Measurements from ENCODE around the gene EID3.
"Not testable (repeated sequence)": the region's sequence is repeated elsewhere in the genome, so short reads cannot be mapped to it uniquely, and the experiment has no call there.

Gene EID3

DNA sequence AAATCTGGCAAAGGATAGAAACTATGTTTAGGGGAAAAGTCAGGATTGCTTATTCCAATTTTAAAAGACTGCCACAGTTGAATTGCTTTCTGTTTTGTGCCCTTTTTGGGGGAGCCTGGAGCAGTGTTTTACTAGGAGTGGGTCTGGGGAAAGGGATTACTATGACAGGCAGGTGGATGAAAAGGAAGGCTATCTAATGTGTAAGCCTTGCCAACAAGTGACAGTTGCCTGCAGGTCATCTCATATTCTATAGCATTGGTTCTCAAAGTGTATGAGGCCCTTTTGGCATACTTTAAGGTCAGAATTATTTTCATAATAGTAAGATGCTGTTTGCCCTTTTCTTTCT lies 4.1 kb downstream of the EID3 start:
- DNase-seq (ENCODE audit: low read depth), result no peak

DNA sequence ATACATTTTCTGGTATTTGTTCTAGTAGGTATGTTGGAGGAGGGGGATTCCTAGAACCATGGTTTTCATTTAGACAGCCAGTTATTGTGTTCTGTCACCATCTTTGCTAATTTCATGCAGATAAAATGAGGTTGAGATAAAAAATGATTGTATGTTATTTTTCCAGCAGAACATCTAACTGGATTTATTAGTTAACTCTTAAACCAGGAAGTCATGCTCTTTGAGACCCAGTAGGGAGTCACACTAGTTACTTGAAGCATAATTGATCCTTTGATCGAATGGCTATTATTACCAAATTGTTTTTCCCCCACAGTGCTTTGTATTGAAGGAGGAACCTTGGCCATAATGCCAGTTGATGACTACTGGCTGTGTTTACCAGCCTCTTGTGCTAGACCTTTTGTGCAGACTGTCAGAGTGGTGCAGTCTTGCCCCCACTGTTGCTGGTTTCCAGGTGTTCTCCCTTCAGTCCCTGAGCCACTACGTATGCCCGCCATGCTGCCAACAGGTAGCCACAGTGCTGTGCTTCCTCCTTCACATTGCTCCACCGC lies 6.0 kb downstream of the EID3 start:
- no peak overlapping the region for H3K4me3 ChIP-seq (ENCODE audit: low read depth, low read length)
- DNase-seq (ENCODE audit: low read depth), result no peak

More for the DNA sequence above, 4.1 kb downstream of the EID3 start:
- H3K4me3 ChIP-seq (ENCODE audit: low read depth, low read length), result no peak overlapping the region

DNA sequence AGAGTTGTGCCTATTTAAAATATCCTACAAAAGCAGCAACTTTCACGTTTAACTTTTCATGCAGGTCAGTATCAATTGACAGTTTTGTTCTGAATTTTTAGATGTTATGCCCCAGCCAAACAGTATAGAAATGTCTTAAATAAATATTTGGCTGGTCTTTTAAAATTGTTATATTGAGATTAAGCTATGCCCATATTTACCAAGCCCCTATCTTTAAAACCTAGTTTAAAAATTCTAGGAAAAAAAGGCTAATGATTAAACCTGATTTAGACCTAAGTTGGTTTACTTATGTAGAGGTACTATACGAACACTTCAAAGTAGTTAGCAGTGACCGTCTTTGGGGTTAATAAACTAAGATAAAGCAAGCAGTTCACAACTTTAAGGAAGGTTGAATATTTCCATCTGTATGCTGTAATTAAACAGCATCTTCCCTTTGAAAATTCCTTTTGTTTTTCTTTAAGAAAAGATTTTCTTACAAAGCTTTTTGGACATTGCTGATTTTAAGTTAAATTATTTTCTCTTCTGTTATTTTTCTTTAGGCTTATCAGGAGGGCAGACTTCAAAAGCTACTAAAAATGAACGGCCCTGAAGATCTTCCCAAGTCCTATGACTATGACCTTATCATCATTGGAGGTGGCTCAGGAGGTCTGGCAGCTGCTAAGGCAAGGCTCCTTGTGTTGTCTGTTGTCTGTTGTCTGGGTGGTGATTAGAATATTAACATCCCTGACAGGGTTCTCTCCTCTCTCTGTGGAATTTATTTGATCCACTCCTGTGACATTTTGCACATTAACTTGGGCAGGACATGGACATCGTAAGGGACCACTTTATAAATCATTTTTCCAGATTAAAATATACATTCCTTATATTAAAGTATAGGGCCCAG lies 7.5 kb downstream of the EID3 start:
- DNase-seq (ENCODE audit: low read depth), result no peak
- H3K4me3 ChIP-seq (ENCODE audit: low read depth, low read length), result no peak overlapping the region

DNA sequence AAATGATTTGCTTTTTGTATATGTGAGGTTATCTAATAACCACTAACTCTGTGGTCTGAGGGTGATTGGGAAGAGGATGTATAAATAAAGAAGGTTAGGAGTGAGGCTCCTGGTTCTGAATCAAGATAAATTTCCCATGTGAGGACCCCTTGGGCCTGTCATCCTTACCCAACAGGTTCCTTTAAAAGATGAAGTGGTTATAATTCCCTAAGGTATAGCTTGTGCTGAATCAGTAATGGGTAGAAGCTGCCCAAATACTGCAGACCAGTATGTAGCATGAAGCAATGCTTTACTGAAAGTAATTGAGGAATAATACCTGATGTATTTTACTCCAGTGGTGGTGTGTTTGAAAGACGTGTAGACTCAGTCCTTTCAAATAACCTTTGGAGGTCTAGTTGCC lies 8.7 kb downstream of the EID3 start:
- H3K4me3 ChIP-seq (ENCODE audit: low read depth, low read length), result no peak overlapping the region
- DNase-seq (ENCODE audit: low read depth), result no peak

DNA sequence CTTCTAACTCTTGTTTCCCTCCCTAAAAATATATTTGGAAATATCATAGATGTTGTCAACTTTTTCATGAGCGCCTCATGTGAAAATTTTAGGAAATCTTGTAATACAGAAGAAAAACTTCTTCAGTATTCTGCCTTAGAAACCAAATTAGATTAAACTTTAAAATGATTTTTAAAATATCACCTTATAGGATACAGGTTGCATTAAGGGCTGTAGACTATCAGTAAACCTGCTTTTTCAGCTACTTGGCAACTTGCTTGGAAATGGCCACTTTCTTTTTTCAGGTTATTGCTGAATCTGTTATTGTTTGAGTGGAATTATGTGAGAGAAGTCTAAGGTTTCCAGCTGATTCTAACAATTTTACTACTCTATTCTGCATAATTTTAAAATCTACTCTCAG lies 9.1 kb downstream of the EID3 start:
- DNase-seq (ENCODE audit: low read depth), result no peak
- H3K4me3 ChIP-seq (ENCODE audit: low read depth, low read length), result no peak overlapping the region

DNA sequence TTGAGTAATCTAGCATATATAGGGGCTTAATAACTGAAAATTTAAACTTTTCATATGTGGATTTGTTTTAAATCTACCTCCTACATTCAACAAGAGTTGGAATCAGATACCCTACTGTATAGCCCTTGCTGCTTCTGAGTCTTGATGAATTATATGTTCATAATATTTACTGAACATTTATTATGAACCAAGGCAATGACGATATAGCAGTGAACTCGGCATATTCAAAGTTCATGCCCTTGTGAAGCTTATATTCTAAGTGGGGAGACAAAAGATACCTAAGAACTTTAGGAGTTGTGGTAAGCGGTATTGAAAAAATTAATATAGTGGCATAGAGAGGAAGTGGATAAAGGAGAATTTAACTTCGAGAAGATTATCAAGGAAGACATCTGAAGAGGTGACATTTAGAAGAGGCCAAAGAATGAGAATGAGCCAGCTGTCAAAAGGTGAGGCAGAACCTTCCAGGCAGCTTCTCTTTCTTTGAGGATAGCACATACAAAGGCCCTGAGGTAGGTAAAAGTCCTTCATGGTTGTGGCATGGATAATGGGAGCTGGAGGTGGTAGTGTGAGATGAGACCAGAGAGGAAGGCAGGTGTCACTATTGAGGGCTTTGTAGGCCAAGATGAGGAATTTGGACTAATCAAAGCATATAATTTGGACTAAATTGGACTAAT lies 10.2 kb downstream of the EID3 start:
- no peak for DNase-seq (ENCODE audit: low read depth)
- no peak overlapping the region for H3K4me3 ChIP-seq (ENCODE audit: low read depth, low read length)

DNA sequence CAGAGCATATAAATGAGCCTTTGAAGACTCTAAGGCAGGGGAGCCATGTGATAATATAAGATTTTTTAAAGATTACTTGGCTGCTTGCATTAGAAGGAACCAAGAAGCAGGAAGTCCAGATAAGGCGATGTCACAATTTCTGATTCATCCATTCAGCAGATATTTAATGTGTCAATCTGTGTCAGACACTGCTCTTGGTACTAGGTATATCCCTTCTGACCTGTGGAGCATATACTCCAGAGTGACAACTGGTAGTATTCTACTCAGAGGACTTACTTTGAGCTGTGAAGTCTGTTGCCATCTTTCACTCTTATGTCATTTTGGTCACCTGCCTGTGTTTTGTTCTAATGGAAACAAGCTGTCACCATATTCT lies 10.7 kb downstream of the EID3 start:
- no peak overlapping the region for H3K4me3 ChIP-seq (ENCODE audit: low read depth, low read length)
- no peak for DNase-seq (ENCODE audit: low read depth)

DNA sequence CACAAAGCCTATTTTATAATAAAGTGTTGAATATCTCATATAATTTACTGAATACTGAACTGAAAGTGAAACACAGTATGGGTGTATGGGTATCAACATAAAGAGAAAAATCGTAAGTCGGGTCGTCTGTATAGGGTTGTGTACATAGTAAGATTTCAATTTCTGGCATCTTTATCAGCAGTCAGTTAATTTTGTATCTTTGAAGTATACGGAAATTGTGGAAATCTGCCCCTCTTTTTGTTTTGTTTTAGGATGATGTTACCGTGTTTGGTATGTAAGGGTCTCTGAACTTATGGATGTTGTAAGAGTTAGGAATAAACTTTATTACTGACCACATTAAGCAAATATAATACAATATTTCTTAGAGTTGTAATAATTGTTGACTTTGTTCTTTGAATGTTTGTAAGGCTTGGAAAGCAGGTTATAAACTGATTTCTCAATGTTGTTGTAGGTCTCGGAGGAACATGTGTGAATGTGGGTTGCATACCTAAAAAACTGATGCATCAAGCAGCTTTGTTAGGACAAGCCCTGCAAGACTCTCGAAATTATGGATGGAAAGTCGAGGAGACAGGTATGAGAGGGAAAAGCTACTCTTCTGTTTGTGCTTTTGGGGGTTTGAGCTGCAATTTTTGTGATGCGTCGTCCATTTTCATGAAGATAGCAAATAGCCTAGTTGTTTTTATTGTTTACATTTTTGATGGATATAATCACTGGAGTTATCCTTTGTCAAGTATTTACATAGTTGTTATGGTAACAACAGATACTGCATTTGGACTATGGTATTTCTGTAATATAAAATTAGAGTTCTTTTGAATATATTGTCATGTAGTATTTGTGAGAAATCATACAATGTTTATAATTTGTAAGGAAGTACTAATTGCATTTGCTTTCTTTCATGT lies 12.0 kb downstream of the EID3 start:
- DNase-seq (ENCODE audit: low read depth), result no peak

DNA sequence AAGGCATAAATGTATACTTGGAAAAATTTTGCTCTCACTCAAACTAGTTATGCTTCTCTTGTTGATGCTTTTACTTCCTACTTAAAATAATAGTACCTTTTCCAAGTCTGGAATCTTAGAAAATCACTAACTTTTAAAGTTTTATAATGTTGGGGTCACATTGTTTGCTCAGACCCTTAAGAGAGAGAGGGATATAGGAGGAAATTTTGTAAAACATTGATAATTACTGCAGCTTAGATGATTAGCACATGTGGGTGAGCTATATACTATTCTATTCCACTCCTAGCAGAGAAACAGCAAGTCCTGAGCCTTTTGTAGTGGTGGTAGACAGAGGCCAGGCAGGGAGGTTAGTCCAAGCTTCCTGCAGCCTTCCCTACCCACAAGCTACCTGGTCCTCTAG lies 13.4 kb downstream of the EID3 start:
- DNase-seq (ENCODE audit: low read depth), result no peak
- H3K4me3 ChIP-seq (ENCODE audit: low read depth, low read length), result no peak overlapping the region

More for the DNA sequence above, 12.0 kb downstream of the EID3 start:
- no peak overlapping the region for H3K4me3 ChIP-seq (ENCODE audit: low read depth, low read length)

DNA sequence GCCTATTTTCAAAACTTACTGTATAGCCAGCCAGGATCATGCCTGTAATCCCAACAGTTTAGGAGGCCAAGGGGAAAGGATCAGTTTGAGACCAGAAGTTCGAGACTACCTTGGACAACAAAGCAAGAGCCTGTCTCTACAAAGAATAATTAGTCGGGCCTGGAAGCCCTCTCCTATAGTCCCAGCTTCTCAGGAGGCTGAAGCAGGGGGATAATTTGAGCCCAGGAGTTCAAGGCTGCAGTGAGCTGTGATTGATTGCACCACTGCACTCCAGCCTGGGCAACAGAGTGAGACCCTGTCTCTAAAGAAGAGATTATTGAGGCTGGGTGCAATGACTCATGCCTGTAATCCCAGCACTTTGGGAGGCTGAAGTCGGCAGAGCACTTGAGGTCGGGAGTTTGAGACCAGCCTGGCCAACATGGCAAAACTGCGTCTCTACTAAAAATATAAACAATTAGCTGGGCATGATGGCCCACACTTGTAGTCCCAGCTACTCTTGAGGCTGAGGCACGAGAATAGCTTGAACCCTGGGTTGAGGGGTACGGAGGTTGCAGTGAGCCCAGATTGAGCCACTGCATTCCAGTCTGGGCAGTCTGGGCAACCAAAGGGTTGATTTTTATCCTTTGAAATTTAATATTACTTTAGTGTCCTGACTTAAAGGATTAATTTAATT lies 14.1 kb downstream of the EID3 start:
- no peak overlapping the region for H3K4me3 ChIP-seq (ENCODE audit: low read depth, low read length)
- DNase-seq (ENCODE audit: low read depth), result no peak

DNA sequence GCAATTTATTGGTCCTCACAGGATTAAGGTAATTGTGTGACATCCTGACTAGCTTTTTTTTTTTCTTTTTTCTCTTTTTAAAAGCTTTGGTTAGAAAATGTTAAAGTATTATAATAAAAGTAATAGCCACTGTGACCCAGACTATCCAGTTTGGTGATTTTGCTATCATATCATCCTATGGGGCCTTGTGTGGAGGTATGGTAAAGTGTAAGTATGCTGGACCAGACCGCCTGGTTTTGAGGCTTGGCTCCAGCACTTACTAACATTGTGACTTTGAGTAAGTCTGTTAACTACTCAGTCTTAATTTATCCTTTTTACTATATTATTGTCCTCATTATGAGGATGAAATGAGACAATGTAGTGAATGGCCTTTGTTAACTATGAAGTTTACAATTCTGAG lies 15.5 kb downstream of the EID3 start:
- no peak overlapping the region for H3K4me3 ChIP-seq (ENCODE audit: low read depth, low read length)
- no peak for DNase-seq (ENCODE audit: low read depth)

DNA sequence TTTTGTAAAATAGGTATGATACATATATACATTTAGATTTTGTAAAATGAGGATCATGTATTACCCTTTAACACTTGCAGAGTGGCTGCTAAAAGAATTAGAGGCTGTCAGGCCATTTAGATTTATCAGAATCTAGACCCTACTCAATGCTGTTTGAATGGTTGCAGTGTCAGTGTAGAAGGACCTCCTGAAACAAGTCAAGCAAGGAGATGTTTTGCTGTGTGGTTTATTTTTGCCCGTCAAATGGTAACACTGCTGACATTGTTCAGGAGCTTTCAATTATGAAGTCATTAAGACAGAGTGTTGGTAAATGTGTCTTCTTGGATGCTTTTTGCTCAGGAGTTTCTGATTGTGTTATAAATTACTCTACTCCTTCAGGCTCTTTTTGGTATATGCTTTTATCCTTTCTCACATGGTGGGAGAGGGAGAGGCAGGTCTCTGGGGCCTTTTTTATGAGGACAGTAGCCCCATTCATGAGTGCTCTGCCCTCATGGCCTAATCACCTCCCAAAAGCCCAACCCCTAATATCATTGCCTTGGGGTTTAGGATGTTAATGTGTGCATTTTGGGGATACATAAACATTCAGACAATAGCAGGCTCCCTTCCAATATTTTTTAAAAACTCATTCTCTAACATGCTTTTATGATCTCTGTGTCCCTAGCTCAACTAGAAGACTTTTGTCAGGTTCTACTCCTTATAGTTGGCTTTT lies 16.5 kb downstream of the EID3 start:
- no peak for DNase-seq (ENCODE audit: low read depth)
- H3K4me3 ChIP-seq (ENCODE audit: low read depth, low read length), result no peak overlapping the region

DNA sequence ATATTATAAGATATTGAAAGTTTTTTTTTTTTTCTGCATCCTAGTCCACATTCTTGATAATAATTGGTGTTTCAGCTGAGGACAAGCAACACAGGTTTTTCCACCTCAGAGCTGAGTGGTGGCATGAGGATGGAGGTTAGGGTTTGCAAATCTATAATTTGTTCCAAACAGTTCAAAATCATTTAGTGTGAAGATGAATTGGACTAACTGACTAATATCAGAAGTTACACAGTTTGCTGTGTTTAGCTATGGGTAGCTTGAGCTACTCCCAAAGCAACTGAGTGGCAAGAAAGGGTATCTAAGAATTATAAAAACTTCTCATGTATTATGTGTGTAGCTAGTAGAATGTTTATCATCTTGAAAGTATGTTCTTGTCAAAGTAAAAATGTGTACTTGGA lies 17.1 kb downstream of the EID3 start:
- no peak overlapping the region for H3K4me3 ChIP-seq (ENCODE audit: low read depth, low read length)
- no peak for DNase-seq (ENCODE audit: low read depth)

DNA sequence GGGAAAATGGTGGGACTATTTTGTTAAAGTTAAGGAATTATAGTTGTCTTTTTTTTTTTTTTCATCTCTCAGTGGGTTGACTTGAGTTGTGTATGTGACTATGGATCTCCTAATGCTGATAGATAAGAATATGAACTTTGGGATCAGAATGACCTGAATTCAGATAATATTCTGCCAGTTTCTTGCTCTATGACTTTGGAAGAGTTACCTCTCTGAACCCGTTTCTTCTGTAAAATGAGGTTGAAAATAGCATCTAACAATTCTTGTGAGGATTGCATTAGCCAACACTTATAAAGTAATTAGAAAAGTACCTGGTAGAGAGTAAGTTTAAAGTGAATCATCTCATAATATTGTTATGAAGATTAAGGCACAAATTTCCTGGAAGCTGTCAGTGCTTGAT lies 18.4 kb downstream of the EID3 start:
- no peak overlapping the region for H3K4me3 ChIP-seq (ENCODE audit: low read depth, low read length)
- no peak for DNase-seq (ENCODE audit: low read depth)

DNA sequence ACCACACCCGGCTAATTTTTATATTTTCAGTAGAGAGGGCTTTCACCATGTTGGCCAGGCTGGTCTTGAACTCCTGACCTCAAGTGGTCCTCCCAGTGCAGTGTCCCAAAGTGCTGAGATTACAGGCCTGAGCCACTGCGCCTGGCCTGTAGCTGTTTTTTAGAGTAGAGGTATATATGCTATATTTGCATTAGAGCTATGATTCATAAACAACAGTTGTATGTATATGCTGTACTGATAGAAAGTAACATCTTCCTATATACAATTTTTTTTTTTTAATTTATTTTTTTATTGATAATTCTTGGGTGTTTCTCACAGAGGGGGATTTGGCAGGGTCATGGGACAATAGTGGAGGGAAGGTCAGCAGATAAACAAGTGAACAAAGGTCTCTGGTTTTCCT lies 19.0 kb downstream of the EID3 start:
- H3K4me3 ChIP-seq (ENCODE audit: low read depth, low read length); DNase-seq (ENCODE audit: low read depth): not testable (repeated sequence)

DNA sequence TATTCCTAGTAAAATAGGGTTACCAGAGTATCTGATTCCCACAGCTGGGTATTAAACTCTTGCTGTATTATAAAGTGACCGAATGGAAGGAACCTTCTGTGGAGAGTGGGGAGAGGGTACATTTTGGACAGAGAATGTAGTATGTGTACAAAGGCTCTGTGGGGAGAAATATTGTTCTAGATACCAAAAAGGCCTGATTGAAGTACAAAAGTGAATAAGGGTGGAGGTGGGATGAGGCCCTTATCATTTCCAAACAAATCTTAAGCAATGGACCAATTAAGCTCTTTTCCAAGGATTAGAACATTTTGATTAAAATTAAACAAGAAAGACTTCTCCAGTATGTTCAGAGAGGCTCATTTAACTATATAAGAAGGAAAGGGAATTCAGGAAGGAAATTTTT lies 20.4 kb downstream of the EID3 start:
- DNase-seq (ENCODE audit: low read depth), result no peak
- H3K4me3 ChIP-seq (ENCODE audit: low read depth, low read length), result no peak overlapping the region

DNA sequence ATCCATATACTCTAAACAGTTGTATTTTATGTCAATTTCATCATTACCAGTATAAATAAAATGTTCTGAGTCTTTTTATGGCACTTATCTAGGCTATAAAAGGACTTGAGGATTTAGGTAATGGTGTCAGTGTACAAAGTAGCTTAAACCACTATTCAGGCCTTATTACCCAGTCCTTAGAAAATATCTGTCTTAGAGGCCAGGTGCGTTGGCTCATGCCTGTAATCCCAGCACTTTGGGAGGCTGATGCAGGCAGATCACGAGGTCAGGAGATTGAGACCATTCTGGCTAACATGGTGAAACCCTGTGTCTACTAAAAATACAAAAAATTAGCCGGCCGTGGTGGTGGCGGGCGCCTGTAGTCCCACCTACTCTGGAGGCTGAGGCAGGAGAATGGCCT lies 24.7 kb downstream of the EID3 start:
- not testable (repeated sequence) for DNase-seq (ENCODE audit: low read depth); H3K4me3 ChIP-seq (ENCODE audit: low read depth, low read length)

DNA sequence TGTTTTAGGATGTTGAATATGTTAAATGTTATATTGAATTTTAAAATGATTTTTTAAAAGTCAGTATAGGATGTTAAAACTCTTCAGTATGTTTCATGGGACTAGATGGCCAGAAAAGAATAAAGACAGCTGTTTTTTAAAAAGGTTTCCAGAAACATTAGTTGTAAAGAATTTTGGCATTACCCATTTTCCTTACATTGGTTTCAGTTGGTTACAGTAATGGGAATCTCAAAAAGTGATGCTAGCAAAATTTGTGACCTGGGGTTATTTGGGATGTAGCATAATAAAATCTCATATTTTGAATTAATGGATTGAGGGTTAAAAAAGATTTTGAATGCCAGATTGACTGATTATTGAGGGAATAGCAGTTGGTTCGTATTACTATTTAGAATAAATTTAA lies 25.3 kb downstream of the EID3 start:
- no peak overlapping the region for H3K4me3 ChIP-seq (ENCODE audit: low read depth, low read length)
- no peak for DNase-seq (ENCODE audit: low read depth)

Measured in skeletal muscle cell (primary cell).